HepG2 (cell line): ENCODE measurements around the gene SORL1-AS1.

Source experiments
- ATAC-seq: fragments of 200-7000 bp; cut with Tn5 transposase; 3 replicates; pipeline ENCODE4 v1.9.1; 2020; ENCODE audit warnings: mild to moderate bottlenecking, moderate library complexity
- BruUV-seq: library from RNA; stranded (reverse); fragments of 400-500 nt; replicated peaks from 2 replicates; lab custom pipeline; 2021; lab: Mats Ljungman, UMichigan
- CTCF ChIA-PET: fragments of 300-600 bp; formaldehyde crosslinking; extraction: SDS; loops from one replicate; lab custom pipeline; 2021; ENCODE audit warnings: low total read pairs, inconsistent platforms, low intra/inter-chr PET ratio; lab: Yijun Ruan, JAX
- POLR2A ChIA-PET: fragments of 350-600 bp; sonication (Branson Sonifier 250); formaldehyde crosslinking; loops from one replicate; lab custom pipeline; 2020; ENCODE audit warnings: antibody characterized with exemption, inconsistent platforms; lab: Yijun Ruan, JAX
- DNase-seq: peaks from one replicate; pipeline ENCODE4 v3.0.0-alpha.2; 2015; ENCODE audit warnings: low spot score
- FAIRE-seq: peaks from 3 replicates; lab custom pipeline; 2011; peaks lifted over from hg19 to GRCh38; lab: Jason Lieb, UNC
- H2AFZ ChIP-seq: one replicate; pipeline ENCODE4 v1.6.1; 2011; ENCODE audit warnings: low read length, inconsistent platforms
- H3K27ac ChIP-seq: fragments of 300-600 bp; 3 replicates; pipeline ENCODE4 v1.8.0; 2011; ENCODE audit warnings: mixed run types, mild to moderate bottlenecking, mixed read lengths, low read length, inconsistent platforms; ENCODE audit not compliant: insufficient read depth; ENCODE audit errors: extremely low read length
- H3K27me3 ChIP-seq, 2 experiments: fragments of 200-600 bp in 1 of 2; 2 replicates in 1 of 2; 3 replicates in 1 of 2; pipeline versions ENCODE4 v1.6.0 to v1.8.0; 2011; ENCODE audit warnings: low read length in 2 of 2, mild to moderate bottlenecking in 2 of 2, moderate library complexity in 2 of 2, inconsistent platforms in 1 of 2; ENCODE audit not compliant: insufficient read depth in 2 of 2, control insufficient read depth in 1 of 2
- H3K36me3 ChIP-seq, 2 experiments: fragments of 200-600 bp in 1 of 2; replicated peaks in 1 of 2; 2 replicates in 1 of 2; 3 replicates in 1 of 2; pipeline versions ENCODE4 v1.5.1 to v1.8.0; 2011; ENCODE audit warnings: low read length in 2 of 2, inconsistent platforms in 1 of 2; ENCODE audit not compliant: insufficient read depth in 2 of 2, control insufficient read depth in 1 of 2
- H3K4me1 ChIP-seq: 2 replicates; pipeline ENCODE4 v1.5.1; 2012; ENCODE audit warnings: low read length, inconsistent platforms; ENCODE audit not compliant: insufficient read depth
- H3K4me2 ChIP-seq: 2 replicates; pipeline ENCODE4 v1.6.0; 2011; ENCODE audit warnings: low read depth, low read length, inconsistent platforms
- H3K4me3 ChIP-seq, 3 experiments: fragments of 200-600 bp in 1 of 3; sonication (generic), shearing (Covaris generic) in 1 of 3; replicated peaks in 1 of 3; 2 replicates each; pipeline ENCODE4 v1.5.1; 2011 to 2016; ENCODE audit warnings: low read length in 3 of 3, inconsistent platforms in 2 of 3, low read depth in 2 of 3, mild to moderate bottlenecking in 2 of 3, control low read depth in 1 of 3, mixed read lengths in 1 of 3; ENCODE audit not compliant: insufficient read depth in 1 of 3
- H3K79me2 ChIP-seq: one replicate; pipeline ENCODE4 v1.6.1; 2011; ENCODE audit warnings: low read length, inconsistent platforms; ENCODE audit not compliant: insufficient read depth
- H3K9ac ChIP-seq: 2 replicates; pipeline ENCODE4 v1.6.0; 2011; ENCODE audit warnings: mild to moderate bottlenecking, low read depth, low read length, inconsistent platforms; ENCODE audit not compliant: insufficient read depth
- H3K9me3 ChIP-seq: 2 replicates; pipeline ENCODE4 v1.5.1; 2012; ENCODE audit warnings: mild to moderate bottlenecking, low read length
- H4K20me1 ChIP-seq: 2 replicates; pipeline ENCODE4 v1.6.0; 2011; ENCODE audit warnings: inconsistent platforms, mild to moderate bottlenecking, low read length, moderate library complexity; ENCODE audit not compliant: insufficient read depth
- CHD4 ChIP-seq: fragments of 200-600 bp; sonication (generic); IDR thresholded peaks from 2 replicates; pipeline ENCODE4 v1.7.0; 2017; ENCODE audit warnings: mild to moderate bottlenecking, low read length, borderline replicate concordance
- DNMT1 ChIP-seq: sonication (generic); formaldehyde crosslinking; IDR thresholded peaks from 2 replicates; pipeline ENCODE4 v1.5.1; 2020; ENCODE audit warnings: mild to moderate bottlenecking, missing genetic modification reagents
- FOXK2 ChIP-seq: fragments of 450-650 bp; IDR thresholded peaks from 2 replicates; pipeline ENCODE4 v1.6.1; 2016
- KLF11 ChIP-seq: IDR thresholded peaks from 2 replicates; pipeline ENCODE4 v1.6.1; 2016; ENCODE audit warnings: missing compliant biosample characterization
- MED8 ChIP-seq: sonication (generic); formaldehyde crosslinking; IDR thresholded peaks from 2 replicates; pipeline ENCODE4 v1.8.1; 2023; ENCODE audit warnings: mild to moderate bottlenecking, missing genetic modification reagents; ENCODE audit not compliant: insufficient replicate concordance
- NFYC ChIP-seq: IDR thresholded peaks from 2 replicates; pipeline ENCODE4 v1.6.1; 2016; ENCODE audit warnings: missing genetic modification reagents, missing compliant biosample characterization
- RAD21 ChIP-seq: fragments of 450-650 bp; formaldehyde crosslinking; IDR thresholded peaks from 2 replicates; pipeline ENCODE4 v1.5.0; 2020; ENCODE audit warnings: mild to moderate bottlenecking
- REL ChIP-seq: sonication (generic); formaldehyde crosslinking; conservative IDR thresholded peaks from 2 replicates; pipeline ENCODE4 v1.8.0; 2022; ENCODE audit warnings: mild to moderate bottlenecking, missing genetic modification reagents, moderate library complexity
- RFX3 ChIP-seq: IDR thresholded peaks from 2 replicates; pipeline ENCODE4 v1.6.1; 2016; ENCODE audit warnings: missing biosample characterization, missing genetic modification reagents
- SIN3B ChIP-seq: fragments of 150-350 bp; IDR thresholded peaks from 2 replicates; pipeline ENCODE4 v1.6.1; 2014; ENCODE audit warnings: low read length
- ZNF441 ChIP-seq: sonication (generic); formaldehyde crosslinking; IDR thresholded peaks from 2 replicates; pipeline ENCODE4 v1.7.0; 2021; ENCODE audit warnings: missing genetic modification reagents, borderline replicate concordance
- WGBS: methylation state at CpG from one replicate; pipeline ENCODE4 v1.1.6; 2017; ENCODE audit warnings: low lambda C conversion rate; 5-methylcytosine and 5-hydroxymethylcytosine counted together
- in situ Hi-C: cut with HindIII; loops from 2 replicates; pipeline ENCODE4 v1.10.0; 2017; ENCODE audit warnings: low pct_unique_long_range_greater_than_20kb; ENCODE audit not compliant: extremely low pct_ligation_motif_present
- intact Hi-C: fragments of 100-400 bp; cut with micrococcal nuclease; formaldehyde crosslinking; loops from one replicate; pipeline ENCODE4 v1.10.0; 2022; ENCODE audit not compliant: unreplicated experiment
- TF ChIP-seq, protein P1 (sequence below), 2 experiments: fragments of 450-650 bp in 1 of 2; sonication (generic) in 1 of 2; formaldehyde crosslinking; IDR thresholded peaks; 2 replicates each; pipeline versions ENCODE4 v1.5.0 to v1.8.0; 2020 to 2022; ENCODE audit warnings: mild to moderate bottlenecking in 1 of 2, missing genetic modification reagents in 1 of 2
- TF ChIP-seq, protein P2 (sequence below): IDR thresholded peaks from 2 replicates; pipeline ENCODE4 v1.6.1; 2012; ENCODE audit warnings: inconsistent platforms
- TF ChIP-seq, protein P3 (sequence below): sonication (generic); formaldehyde crosslinking; IDR thresholded peaks from 2 replicates; pipeline ENCODE4 v1.8.0; 2022; ENCODE audit warnings: missing genetic modification reagents, mild to moderate bottlenecking, borderline replicate concordance
- TF ChIP-seq, protein P4 (sequence below): sonication (generic); formaldehyde crosslinking; IDR thresholded peaks from 2 replicates; pipeline ENCODE4 v1.4.0; 2020; ENCODE audit warnings: mild to moderate bottlenecking, missing genetic modification reagents, borderline replicate concordance
- TF ChIP-seq, protein P5 (sequence below): sonication (generic); formaldehyde crosslinking; IDR thresholded peaks from 2 replicates; pipeline ENCODE4 v1.4.0; 2020; ENCODE audit warnings: low read depth, mild to moderate bottlenecking, missing genetic modification reagents

Gene SORL1-AS1

DNA sequence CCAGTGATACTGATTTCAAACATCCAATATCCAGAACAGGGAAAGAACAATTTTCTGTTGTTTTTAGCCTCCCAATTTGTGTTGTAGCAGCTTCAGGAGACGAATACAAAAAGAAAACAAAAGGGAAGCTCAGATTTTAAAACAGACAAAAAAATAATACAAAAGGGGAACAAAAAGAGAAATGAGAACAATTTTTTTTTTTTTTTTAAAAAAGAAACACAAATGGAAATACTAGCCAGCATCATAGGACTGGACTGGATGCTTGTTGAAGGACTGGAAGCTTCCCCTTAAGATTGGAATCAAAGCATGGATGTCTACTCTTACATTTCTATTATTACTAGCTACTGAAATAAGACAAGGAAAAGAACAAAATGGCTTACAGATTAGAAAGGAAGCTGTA lies 47.1 kb downstream of the SORL1-AS1 start (continued):
- TF ChIP-seq, protein P1, sequence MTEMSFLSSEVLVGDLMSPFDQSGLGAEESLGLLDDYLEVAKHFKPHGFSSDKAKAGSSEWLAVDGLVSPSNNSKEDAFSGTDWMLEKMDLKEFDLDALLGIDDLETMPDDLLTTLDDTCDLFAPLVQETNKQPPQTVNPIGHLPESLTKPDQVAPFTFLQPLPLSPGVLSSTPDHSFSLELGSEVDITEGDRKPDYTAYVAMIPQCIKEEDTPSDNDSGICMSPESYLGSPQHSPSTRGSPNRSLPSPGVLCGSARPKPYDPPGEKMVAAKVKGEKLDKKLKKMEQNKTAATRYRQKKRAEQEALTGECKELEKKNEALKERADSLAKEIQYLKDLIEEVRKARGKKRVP (CRISPR knock-in tag; IDR thresholded peaks at IDR 0.05), result no peak
- TF ChIP-seq, protein P2, sequence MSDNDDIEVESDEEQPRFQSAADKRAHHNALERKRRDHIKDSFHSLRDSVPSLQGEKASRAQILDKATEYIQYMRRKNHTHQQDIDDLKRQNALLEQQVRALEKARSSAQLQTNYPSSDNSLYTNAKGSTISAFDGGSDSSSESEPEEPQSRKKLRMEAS, result no peak
- TF ChIP-seq CHD4 (no peak), NFYC (CRISPR knock-in tag) (no peak)

DNA sequence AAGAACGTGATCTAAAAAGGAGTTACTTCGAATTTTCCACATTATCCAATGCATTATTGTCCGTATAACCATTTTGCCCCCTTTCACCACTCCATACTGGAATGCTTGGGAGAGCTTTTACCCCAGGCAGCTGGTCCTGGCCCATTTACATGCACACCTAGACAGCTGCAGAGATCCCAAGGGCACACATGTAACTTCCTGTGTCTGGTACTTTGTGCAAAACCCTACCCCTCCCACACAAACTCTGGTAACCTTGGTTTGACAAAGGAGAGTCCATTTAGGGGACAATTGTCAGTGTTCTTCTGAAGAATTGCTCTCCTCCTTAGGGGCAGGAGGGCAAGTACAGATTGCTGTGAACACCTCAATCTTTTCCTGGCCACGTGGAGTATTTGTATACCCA lies 58.0 kb downstream of the SORL1-AS1 start:
- Histone ChIP-seq H3K4me3 (no peak overlapping the region), H3K9ac (no peak overlapping the region), H2AFZ (no peak overlapping the region), H3K27ac (no peak overlapping the region), H4K20me1 (no peaks in the 10 kb centered on the region), H3K79me2 (no peaks in the 10 kb centered on the region), H3K36me3 (no peaks in the 10 kb centered on the region), H3K4me2 (no peak overlapping the region), H3K4me1 (peaks cover 20% of the 10 kb centered on the region), H3K9me3 (no peaks in the 10 kb centered on the region), H3K27me3 (peaks cover 0 to 7% of the 10 kb centered on the region in 2 experiments; a peak in 2 of 5 replicates)
- no TSS peak for BruUV-seq
- intact Hi-C loops (no loop called here), in situ Hi-C loops (no loop called here)
- FAIRE-seq (no peak), ATAC-seq (no peak; the same call in 2 of the 3 replicates), DNase-seq (no peak)
- POLR2A ChIA-PET, result no interaction called here
- 41% methylated on average over 4 of the region's 4 CpGs for WGBS
- CTCF ChIA-PET, result no interaction called here
- no peak for TF ChIP-seq SIN3B
- no peak for TF ChIP-seq ZNF441 (CRISPR knock-in tag)
- TF ChIP-seq RFX3, result no peak
- no peak for TF ChIP-seq KLF11 (CRISPR knock-in tag)
- TF ChIP-seq FOXK2, result no peak
- TF ChIP-seq, protein P3, sequence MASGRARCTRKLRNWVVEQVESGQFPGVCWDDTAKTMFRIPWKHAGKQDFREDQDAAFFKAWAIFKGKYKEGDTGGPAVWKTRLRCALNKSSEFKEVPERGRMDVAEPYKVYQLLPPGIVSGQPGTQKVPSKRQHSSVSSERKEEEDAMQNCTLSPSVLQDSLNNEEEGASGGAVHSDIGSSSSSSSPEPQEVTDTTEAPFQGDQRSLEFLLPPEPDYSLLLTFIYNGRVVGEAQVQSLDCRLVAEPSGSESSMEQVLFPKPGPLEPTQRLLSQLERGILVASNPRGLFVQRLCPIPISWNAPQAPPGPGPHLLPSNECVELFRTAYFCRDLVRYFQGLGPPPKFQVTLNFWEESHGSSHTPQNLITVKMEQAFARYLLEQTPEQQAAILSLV, result no peak
- TF ChIP-seq, protein P4, sequence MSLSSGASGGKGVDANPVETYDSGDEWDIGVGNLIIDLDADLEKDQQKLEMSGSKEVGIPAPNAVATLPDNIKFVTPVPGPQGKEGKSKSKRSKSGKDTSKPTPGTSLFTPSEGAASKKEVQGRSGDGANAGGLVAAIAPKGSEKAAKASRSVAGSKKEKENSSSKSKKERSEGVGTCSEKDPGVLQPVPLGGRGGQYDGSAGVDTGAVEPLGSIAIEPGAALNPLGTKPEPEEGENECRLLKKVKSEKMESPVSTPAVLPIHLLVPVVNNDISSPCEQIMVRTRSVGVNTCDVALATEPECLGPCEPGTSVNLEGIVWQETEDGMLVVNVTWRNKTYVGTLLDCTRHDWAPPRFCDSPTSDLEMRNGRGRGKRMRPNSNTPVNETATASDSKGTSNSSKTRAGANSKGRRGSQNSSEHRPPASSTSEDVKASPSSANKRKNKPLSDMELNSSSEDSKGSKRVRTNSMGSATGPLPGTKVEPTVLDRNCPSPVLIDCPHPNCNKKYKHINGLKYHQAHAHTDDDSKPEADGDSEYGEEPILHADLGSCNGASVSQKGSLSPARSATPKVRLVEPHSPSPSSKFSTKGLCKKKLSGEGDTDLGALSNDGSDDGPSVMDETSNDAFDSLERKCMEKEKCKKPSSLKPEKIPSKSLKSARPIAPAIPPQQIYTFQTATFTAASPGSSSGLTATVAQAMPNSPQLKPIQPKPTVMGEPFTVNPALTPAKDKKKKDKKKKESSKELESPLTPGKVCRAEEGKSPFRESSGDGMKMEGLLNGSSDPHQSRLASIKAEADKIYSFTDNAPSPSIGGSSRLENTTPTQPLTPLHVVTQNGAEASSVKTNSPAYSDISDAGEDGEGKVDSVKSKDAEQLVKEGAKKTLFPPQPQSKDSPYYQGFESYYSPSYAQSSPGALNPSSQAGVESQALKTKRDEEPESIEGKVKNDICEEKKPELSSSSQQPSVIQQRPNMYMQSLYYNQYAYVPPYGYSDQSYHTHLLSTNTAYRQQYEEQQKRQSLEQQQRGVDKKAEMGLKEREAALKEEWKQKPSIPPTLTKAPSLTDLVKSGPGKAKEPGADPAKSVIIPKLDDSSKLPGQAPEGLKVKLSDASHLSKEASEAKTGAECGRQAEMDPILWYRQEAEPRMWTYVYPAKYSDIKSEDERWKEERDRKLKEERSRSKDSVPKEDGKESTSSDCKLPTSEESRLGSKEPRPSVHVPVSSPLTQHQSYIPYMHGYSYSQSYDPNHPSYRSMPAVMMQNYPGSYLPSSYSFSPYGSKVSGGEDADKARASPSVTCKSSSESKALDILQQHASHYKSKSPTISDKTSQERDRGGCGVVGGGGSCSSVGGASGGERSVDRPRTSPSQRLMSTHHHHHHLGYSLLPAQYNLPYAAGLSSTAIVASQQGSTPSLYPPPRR, result no peak
- TF ChIP-seq, protein P5, sequence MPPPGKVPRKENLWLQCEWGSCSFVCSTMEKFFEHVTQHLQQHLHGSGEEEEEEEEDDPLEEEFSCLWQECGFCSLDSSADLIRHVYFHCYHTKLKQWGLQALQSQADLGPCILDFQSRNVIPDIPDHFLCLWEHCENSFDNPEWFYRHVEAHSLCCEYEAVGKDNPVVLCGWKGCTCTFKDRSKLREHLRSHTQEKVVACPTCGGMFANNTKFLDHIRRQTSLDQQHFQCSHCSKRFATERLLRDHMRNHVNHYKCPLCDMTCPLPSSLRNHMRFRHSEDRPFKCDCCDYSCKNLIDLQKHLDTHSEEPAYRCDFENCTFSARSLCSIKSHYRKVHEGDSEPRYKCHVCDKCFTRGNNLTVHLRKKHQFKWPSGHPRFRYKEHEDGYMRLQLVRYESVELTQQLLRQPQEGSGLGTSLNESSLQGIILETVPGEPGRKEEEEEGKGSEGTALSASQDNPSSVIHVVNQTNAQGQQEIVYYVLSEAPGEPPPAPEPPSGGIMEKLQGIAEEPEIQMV (CRISPR knock-in tag), result no peak
- TF ChIP-seq RAD21 (CRISPR knock-in tag), result no peak
- no peak for TF ChIP-seq DNMT1 (CRISPR knock-in tag)
- no peak for TF ChIP-seq MED8
- TF ChIP-seq REL, result no peak
